Transverse colon (tissue), 4 donors: ENCODE measurements around the gene SHOC1.

Source experiments
- CTCF ChIP-seq, 5 experiments: fragments of 200-600 bp in 3 of 5; fragments of 450-650 bp in 2 of 5; sonication (generic) in 3 of 5; IDR thresholded peaks; 1 replicate in 2 of 5; 2 replicates in 3 of 5; pipeline ENCODE4 v1.5.1; 2016 to 2017; ENCODE audit warnings: antibody characterized with exemption in 5 of 5, inconsistent platforms in 3 of 5, mild to moderate bottlenecking in 2 of 5, moderate library complexity in 1 of 5
- POLR2AphosphoS5 ChIP-seq, 3 donors: sonication (generic); formaldehyde crosslinking; IDR thresholded peaks; one replicate each; pipeline ENCODE4 v1.6.1; 2016; ENCODE audit warnings: antibody characterized with exemption in 3 of 3

- no peak for TF ChIP-seq POLR2AphosphoS5 (IDR thresholded peaks at IDR 0.05)
- TF ChIP-seq CTCF (IDR thresholded peaks at IDR 0.05), result no peak
Measured at GRCh38 chr9:111843971-111844370, 49.2 kb upstream of the SHOC1 start.
